ENCODE measurements around the gene MICA.
"Not testable (repeated sequence)": the region's sequence is repeated elsewhere in the genome, so short reads cannot be mapped to it uniquely, and the experiment has no call there.

The MICA gene

GRCh38 chr6:31383149-31383548, 20.2 kb upstream of the MICA start:
- no peak for DNase-seq

GRCh38 chr6:31385041-31385440, 18.4 kb upstream of the MICA start:
- no peak for DNase-seq

- no peak for DNase-seq
Observed at GRCh38 chr6:31386099-31386498, 17.3 kb upstream of the MICA start.

- no peak for DNase-seq
Observed at GRCh38 chr6:31386977-31387376, 16.4 kb upstream of the MICA start.

GRCh38 chr6:31388916-31389801, 14.2 kb upstream of the MICA start:
- DNase-seq = not testable (repeated sequence)

- not testable (repeated sequence) for DNase-seq
Observed at GRCh38 chr6:31389802-31390132, 13.6 kb upstream of the MICA start.

- DNase-seq = no peak
Observed at GRCh38 chr6:31393932-31394331, 9.5 kb upstream of the MICA start.

- no peak for DNase-seq
Observed at GRCh38 chr6:31394381-31394780, 9.0 kb upstream of the MICA start.

GRCh38 chr6:31395832-31396231, 7.6 kb upstream of the MICA start:
- DNase-seq = no peak

GRCh38 chr6:31396422-31397152, 6.8 kb upstream of the MICA start:
- DNase-seq = peak; percentile 85

GRCh38 chr6:31397153-31397499, 6.3 kb upstream of the MICA start:
- DNase-seq = not testable (repeated sequence)

GRCh38 chr6:31397901-31398525, 5.4 kb upstream of the MICA start:
- DNase-seq = no peak

- peak; percentile 43 for DNase-seq
Observed at GRCh38 chr6:31399589-31400466, 3.6 kb upstream of the MICA start.

GRCh38 chr6:31400467-31401289, 2.7 kb upstream of the MICA start:
- DNase-seq = peak; percentile 70

GRCh38 chr6:31401403-31401802, 2.0 kb upstream of the MICA start:
- DNase-seq = no peak

- DNase-seq = peak; percentile 13
Observed at GRCh38 chr6:31402324-31403282, 792 bp upstream of the MICA start.

GRCh38 chr6:31404061-31404364, 618 bp downstream of the MICA start:
- not testable (repeated sequence) for DNase-seq

GRCh38 chr6:31405996-31406395, 2.6 kb downstream of the MICA start:
- no peak for DNase-seq

- no peak for DNase-seq
Observed at GRCh38 chr6:31407699-31408098, 4.3 kb downstream of the MICA start.

GRCh38 chr6:31412506-31412905, 9.1 kb downstream of the MICA start:
- no peak for DNase-seq

All from effector CD4-positive, alpha-beta T cell (primary cell).